ENCODE results near the gene ADAM11. TPM values are rescaled to one million over a fixed set of nuclear protein-coding genes. Genes with fewer than 3 reads are reported as not detected.

ADAM11 gene
- total and polyA plus RNA-seq, 9 of the 15 experiments (the other 6 are each of a cell fraction or from before 2014, with no cell fraction given) = 0.01 to 0.31 (median 0.14) TPM; not detected in 2

- no peak for TF ChIP-seq REST (IDR thresholded peaks at IDR 0.05; ENCODE audit: borderline replicate concordance)
- TF ChIP-seq REST (CRISPR knock-in tag; IDR thresholded peaks at IDR 0.05; ENCODE audit: low read depth) = no peak
- TF ChIP-seq ZNF511 (CRISPR knock-in tag; IDR thresholded peaks at IDR 0.05) = no peak
- TF ChIP-seq ZNF324 (CRISPR knock-in tag; IDR thresholded peaks at IDR 0.05) = no peak
- no peak for TF ChIP-seq ATF3 (IDR thresholded peaks at IDR 0.05)
- no peak for TF ChIP-seq ATF3 (CRISPR knock-in tag; conservative IDR thresholded peaks at IDR 0.05)
Observed at GRCh38 chr17:44749980-44750318, 8.8 kb upstream of the ADAM11 start (continued).
